IMR-90 (cell line): Measurements from ENCODE around the gene ZNF486.

ENCODE experiments used
- CEBPB ChIP-seq: IDR thresholded peaks from 2 replicates; pipeline ENCODE4 v1.6.1; 2012; ENCODE audit warnings: low read depth, low read length, improper control_type of control experiment
- CHD1 ChIP-seq: IDR thresholded peaks from 2 replicates; pipeline ENCODE4 v1.6.1; 2012; ENCODE audit warnings: low read depth, low read length, improper control_type of control experiment
- CTCF ChIP-seq: conservative IDR thresholded peaks from 2 replicates; pipeline ENCODE4 v1.5.1; 2012; ENCODE audit warnings: mild to moderate bottlenecking, low read depth, low read length, improper control_type of control experiment
- MXI1 ChIP-seq: IDR thresholded peaks from 2 replicates; pipeline ENCODE4 v1.6.1; 2012; ENCODE audit warnings: low read depth, mild to moderate bottlenecking, low read length, moderate library complexity, borderline replicate concordance
- NFE2L2 ChIP-seq: fragments of 150-350 bp; IDR thresholded peaks from 2 replicates; pipeline ENCODE4 v1.6.1; 2016; ENCODE audit warnings: low read depth, mild to moderate bottlenecking, low read length
- POLR2A ChIP-seq: IDR thresholded peaks from 2 replicates; pipeline ENCODE4 v1.6.1; 2012; ENCODE audit warnings: mild to moderate bottlenecking, low read depth, low read length
- RAD21 ChIP-seq: IDR thresholded peaks from 2 replicates; pipeline ENCODE4 v1.6.1; 2012; ENCODE audit warnings: low read length, improper control_type of control experiment
- RFX5 ChIP-seq: IDR thresholded peaks from 2 replicates; pipeline ENCODE4 v1.8.0; 2012; ENCODE audit warnings: low read depth, mild to moderate bottlenecking, low read length, moderate library complexity
- SMC3 ChIP-seq: fragments of 150-350 bp; IDR thresholded peaks from 2 replicates; pipeline ENCODE4 v1.6.1; 2016; ENCODE audit warnings: low read depth, mild to moderate bottlenecking, antibody characterized with exemption, low read length, moderate library complexity
- USF2 ChIP-seq: fragments of 150-350 bp; IDR thresholded peaks from 2 replicates; pipeline ENCODE4 v1.6.1; 2017; ENCODE audit warnings: mild to moderate bottlenecking, antibody characterized with exemption, low read length, low read depth
- TF ChIP-seq, protein P1 (sequence below): fragments of 150-350 bp; IDR thresholded peaks from 2 replicates; pipeline ENCODE4 v1.6.1; 2016; ENCODE audit warnings: low read depth, mild to moderate bottlenecking, low read length, moderate library complexity, borderline replicate concordance

DNA sequence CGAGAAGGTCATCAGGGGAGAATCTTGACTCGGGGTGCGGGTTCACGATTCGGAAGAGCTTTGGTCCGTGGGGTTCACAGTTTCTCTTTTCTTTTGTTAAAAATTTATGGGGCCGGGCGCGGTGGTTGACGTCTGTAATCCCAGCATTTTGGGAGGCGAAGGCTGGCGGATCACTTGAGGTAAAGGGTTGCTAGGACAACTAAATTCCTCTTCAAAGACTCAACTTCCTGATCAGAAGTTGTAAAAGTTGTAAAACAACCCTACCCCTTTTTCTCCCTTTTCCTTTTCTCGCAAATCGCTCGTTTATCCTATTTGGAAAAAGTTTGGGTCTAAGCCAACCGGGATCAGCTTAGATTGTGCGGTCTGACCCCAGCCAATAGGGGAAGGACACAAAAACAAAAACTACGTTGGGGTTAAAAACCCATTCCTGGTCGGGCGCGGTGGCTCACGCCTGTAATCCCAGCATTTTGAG, 673 bp downstream of the ZNF486 start:
- TF ChIP-seq CHD1 (no peak), CTCF (no peak), RAD21 (no peak), MXI1 (no peak), POLR2A (no peak), USF2 (no peak), CEBPB (no peak), SMC3 (no peak), NFE2L2 (no peak), RFX5 (no peak)
- TF ChIP-seq, protein P1, sequence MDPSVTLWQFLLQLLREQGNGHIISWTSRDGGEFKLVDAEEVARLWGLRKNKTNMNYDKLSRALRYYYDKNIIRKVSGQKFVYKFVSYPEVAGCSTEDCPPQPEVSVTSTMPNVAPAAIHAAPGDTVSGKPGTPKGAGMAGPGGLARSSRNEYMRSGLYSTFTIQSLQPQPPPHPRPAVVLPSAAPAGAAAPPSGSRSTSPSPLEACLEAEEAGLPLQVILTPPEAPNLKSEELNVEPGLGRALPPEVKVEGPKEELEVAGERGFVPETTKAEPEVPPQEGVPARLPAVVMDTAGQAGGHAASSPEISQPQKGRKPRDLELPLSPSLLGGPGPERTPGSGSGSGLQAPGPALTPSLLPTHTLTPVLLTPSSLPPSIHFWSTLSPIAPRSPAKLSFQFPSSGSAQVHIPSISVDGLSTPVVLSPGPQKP, result no peak
